Mononuclear cell (primary cell): ENCODE data around the gene ZNF444. TPM values are rescaled to one million over a fixed set of nuclear protein-coding genes. Genes with fewer than 3 reads are reported as not detected.
"Not testable (repeated sequence)": the region's sequence is repeated elsewhere in the genome, so short reads cannot be mapped to it uniquely, and the experiment has no call there.

Experiments used
- H3K27me3 ChIP-seq: 2 replicates; pipeline ENCODE4 v1.6.0; 2011; ENCODE audit warnings: low read length, control low read depth; ENCODE audit not compliant: insufficient read depth
- H3K4me1 ChIP-seq: 2 replicates; pipeline ENCODE4 v1.5.1; 2011; ENCODE audit warnings: mild to moderate bottlenecking, low read length, control low read depth; ENCODE audit not compliant: insufficient read depth
- H3K4me3 ChIP-seq: 2 replicates; pipeline ENCODE4 v1.5.1; 2011; ENCODE audit warnings: mild to moderate bottlenecking, low read length, moderate library complexity
- H3K9me3 ChIP-seq: 2 replicates; pipeline ENCODE4 v1.5.1; 2011; ENCODE audit warnings: low read depth, mild to moderate bottlenecking, control low read depth, low read length
- total RNA-seq: library from RNA; depleted of rRNA; stranded (reverse); fragments of >200 nt; gene quantifications from one replicate; pipeline ENCODE4 v1.2.3, GENCODE V29; 2012

Gene ZNF444
- total RNA-seq, result 4.1 TPM

DNA sequence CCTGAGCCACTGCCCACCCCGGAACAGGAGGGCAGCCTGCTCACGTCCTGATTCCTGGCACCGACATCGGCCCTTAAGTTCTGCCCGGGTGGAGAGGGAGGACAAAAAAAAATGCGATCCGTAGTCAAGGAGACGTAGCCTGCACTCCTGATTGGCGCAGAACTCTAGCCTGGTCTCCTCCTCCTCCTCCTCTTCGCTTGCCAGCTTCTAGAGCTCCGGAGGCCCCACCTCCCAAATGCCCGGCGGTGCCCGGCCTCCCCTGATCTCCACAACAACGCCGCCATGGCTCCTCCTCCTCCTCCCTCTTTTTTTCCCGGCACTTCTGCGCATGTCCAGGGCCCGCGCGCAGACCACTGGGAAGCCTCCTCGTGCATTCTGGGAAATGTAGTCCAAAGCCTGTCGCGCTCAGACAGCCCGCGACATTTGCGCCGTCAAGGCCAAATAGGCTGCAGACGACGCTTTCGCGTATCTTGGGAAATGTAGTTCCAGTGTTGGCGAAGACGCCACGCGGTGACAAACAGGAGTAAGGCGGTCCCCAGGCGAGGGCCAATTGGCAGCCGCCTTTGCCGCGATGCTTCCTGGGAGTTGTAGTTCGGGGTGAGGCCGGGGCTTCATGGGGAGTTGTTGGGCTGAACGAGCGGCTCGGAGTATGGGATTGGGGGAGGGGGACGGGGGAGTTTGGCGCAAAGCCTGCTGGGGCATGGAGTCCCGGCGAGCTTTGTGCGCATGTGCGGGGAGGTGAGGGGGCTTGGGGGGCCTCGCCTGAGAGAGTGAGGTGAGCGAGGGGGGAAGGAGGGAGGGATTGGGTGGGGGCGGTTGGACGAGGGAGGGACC lies at the start of gene ZNF444:
TSS of gene ZNF444 (plus strand) at position 705 of the 834 bp plus-strand sequence. CDS start 5,625 bp downstream, outside the sequence.
- Histone ChIP-seq H3K9me3 (no peaks in the 10 kb centered on the region), H3K4me3 (peak within 1 kb of the TSS; percentile 55), H3K27me3 (no peaks in the 10 kb centered on the region), H3K4me1 (peaks cover 43% of the 10 kb centered on the region)

DNA sequence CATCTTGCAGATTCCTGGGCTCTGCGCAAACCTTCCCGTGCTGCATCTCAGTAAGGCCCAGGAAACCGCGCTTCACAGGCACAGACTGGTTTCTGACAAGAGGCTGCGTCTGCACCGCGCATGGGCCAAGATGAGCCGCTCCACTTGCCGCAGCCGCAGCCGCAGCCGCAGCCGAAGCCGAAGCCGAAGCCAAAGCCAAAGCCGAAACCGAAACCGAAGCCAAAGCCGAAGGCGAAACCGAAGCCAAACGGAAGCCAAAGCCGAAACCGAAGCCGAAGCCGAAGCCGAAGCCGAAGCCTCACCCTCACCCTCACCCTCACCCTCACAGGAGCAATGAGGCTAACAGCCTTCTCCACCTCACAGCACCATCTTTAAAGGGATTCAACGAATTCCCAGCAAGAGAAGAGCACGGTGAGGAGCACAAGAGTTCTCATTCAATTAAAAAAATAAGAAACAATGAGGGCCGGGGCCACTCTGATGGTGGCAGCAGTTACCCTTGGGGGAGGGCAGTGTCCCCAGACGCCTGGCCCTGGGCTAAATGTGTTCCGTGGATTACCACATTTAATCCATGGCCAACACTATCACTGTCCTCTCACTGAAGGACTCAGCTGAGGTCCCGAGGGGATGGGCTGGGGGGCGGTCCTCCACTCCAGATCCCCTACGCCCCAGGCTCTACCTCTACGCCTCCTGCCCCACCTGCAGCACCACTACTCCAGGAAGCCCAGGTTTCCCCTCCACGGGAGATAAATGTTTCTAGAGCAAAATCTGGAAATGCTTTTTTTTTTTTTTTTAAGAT lies 49.1 kb upstream of the ZNF444 start:
- no peak overlapping the region for H3K4me3 ChIP-seq
- H3K4me1 ChIP-seq, result no peaks in the 10 kb centered on the region
- H3K9me3 ChIP-seq, result no peaks in the 10 kb centered on the region
- H3K27me3 ChIP-seq, result no peaks in the 10 kb centered on the region

DNA sequence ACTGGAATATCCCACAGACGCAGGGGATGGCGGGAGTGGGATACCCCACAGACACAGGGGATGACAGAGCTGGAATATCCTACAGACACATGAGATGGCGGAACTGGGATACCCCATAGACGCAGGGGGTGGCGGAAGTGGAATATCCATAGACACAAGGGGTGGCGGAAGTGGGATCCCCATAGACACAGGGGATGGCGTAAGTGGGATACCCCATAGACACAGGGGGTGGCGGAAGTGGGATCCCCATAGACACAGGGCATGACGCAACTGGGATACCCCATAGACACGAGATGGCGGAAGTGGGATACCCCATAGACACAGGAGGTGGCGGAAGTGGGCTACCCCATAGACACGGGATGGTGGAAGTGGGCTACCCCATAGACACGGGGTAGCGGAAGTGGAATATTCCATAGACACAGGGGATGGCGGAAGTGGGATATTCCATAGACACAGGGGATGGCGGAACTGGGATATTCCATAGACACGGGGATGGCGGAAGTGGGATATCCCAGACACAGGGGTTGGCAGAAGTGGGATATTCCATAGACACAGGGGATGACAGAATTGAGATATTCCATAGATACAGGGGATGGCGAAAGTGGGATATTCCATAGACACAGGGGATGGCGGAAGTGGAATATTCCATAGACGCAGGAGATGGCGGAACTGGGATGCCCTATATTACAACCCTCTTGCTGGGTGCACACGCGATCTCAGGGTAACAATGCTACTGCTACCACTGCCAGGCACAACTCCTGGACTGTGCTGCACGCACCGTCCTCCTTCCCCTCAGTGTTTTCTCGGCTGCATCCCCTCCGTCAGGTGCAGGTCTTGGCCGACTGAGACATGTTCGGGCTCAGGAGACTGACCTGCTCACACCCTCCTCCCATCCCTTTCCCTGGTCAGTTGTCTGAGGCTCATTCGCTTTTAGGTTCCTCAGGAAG lies 48.1 kb upstream of the ZNF444 start:
- no peaks in the 10 kb centered on the region for H3K4me1 ChIP-seq
- no peaks in the 10 kb centered on the region for H3K27me3 ChIP-seq
- no peaks in the 10 kb centered on the region for H3K9me3 ChIP-seq
- no peak overlapping the region for H3K4me3 ChIP-seq

DNA sequence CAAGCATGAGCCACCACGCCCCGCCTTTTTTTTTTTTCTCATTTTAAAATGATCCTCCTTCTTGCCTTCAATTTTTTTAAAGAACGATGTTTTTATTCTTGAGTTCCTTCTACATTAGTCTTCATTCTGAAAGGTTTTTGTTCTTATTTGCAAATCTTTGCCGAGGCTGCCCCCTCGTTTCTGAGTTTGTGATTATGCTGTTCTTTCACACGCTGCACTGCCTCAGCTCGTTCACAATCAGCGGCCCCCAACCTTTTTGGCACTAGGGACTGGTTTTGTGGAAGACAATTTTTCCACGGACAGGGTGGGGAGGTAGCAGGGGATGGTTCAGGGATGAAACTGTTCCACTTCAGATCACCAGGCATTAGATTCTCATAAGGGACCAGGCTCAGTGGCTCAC lies 46.6 kb upstream of the ZNF444 start:
- Histone ChIP-seq H3K4me1 (no peaks in the 10 kb centered on the region), H3K4me3 (no peak overlapping the region), H3K27me3 (no peaks in the 10 kb centered on the region), H3K9me3 (no peaks in the 10 kb centered on the region)

DNA sequence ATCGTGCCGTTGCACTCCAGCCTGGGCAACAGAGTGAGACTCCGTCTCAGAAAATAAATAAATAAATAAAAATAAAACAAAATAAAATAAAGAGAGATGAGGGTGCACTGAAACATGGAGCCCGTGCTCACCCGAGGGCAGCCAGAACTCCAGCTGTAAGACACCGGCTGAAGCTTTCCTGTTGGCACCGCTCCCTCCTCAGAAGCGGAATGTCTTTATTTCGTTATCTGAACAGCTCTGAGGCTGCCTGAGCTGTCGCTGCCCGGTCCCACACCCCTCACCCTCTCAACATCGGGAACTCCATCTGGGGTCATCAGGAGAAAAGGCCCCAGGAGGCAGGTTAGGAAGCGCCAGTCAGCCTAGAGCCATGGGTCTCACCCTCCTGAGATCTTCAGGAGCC lies 44.4 kb upstream of the ZNF444 start:
- no peaks in the 10 kb centered on the region for H3K9me3 ChIP-seq

DNA sequence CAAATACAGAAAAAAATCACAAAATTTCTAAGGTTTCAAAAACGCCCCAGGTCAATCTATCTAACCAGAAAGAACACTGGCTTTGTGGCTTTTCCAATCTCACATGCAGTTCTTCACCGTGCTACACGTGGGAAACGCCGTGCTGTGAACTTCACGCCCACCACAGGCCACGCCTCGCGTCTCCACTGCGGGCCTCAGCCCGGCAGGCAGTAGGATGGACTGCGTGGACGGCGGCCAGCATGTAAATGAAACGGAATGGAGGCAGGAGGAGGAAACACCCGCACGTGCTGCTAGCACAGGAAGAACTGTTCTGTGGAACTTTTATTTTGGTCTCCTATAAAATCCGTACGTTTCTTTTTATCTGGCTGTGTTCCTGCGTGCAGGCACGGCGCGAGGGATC lies 43.8 kb upstream of the ZNF444 start:
- H3K4me1 ChIP-seq, result no peaks in the 10 kb centered on the region
- H3K27me3 ChIP-seq, result no peaks in the 10 kb centered on the region
- no peaks in the 10 kb centered on the region for H3K9me3 ChIP-seq
- no peak overlapping the region for H3K4me3 ChIP-seq

More for the DNA sequence above, 44.4 kb upstream of the ZNF444 start:
- H3K4me1 ChIP-seq, result no peaks in the 10 kb centered on the region
- no peak overlapping the region for H3K4me3 ChIP-seq
- H3K27me3 ChIP-seq, result no peaks in the 10 kb centered on the region

DNA sequence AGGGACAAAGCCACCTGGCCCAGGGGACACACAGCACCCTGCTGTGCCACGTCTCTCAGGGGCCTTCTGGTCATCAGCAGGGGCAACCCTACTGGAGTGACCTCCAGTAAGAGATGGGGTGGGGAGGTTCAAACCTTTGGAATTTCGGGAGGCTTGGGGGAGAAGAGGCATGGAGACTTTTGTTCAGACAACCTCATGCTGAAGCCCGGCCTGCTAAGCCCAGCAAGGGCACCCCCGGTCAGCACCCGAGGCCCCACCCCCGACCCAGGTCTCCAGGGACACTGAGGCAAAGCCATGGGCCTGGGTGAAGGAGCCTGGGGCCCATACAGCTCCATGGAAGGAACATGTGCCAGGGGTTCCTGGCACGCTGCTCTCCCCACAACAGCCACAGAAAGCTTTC lies 43.3 kb upstream of the ZNF444 start:
- Histone ChIP-seq H3K4me1 (no peaks in the 10 kb centered on the region), H3K27me3 (no peaks in the 10 kb centered on the region), H3K4me3 (no peak overlapping the region), H3K9me3 (no peaks in the 10 kb centered on the region)

DNA sequence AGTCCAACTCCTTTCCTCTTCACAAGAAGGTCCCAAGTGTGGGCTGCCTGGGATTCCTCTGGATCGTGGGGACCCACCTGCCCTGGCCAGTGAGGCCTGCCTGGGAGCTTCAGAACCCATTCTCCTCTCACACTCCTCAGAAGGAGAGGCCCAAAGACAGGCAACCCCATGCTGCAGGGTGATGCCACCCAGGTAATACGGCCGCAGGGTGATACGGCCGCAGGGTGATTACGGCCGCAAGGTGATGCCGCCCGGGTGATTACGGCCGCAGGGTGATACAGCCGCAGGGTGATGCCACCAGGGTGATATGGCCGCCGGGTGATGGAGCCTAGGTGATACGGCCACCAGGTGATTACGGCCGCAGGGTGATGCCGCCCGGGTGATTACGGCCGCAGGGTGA lies 42.9 kb upstream of the ZNF444 start:
- not testable (repeated sequence) for H3K9me3 ChIP-seq, H3K4me1 ChIP-seq, H3K27me3 ChIP-seq, H3K4me3 ChIP-seq

DNA sequence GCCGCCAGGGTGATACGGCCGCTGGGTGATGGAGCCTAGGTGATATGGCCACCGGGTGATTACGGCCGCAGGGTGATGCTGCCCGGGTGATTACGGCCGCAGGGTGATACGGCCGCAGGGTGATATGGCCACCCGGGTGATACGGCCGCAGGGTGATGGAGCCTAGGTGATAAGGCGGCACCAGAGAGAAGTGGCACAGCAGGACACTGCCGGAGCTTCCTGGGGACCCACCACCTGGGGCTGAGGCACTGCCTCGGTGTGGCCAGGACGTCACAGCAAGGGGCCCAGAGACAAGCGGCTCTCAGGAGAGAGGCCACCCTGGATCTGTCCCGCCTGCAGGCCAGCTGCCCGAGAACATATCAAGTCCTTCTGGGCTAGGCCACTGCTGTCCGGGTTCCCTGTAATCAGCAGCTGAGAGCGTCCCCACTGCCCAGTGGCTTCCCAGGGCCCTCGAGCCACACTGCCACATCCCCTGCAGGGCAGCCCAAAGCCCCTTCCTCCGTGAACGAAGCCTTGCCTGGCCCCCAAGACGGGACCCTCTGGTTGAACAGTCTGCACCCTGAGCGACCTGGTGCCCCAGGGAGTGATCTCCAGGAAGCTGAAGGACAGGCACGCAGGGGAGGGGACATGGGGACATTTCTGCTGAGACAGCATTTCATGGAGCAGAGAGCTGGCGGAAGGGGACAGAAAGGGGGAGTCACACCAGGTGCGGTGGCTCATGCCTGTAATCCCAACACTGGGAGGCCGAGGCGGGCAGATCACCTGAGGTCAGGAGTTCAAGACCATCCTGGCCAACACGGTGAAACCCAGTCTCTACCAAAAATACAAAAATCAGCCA lies 42.1 kb upstream of the ZNF444 start:
- Histone ChIP-seq H3K9me3 (no peaks in the 10 kb centered on the region), H3K4me3 (no peak overlapping the region), H3K27me3 (no peaks in the 10 kb centered on the region), H3K4me1 (no peaks in the 10 kb centered on the region)

DNA sequence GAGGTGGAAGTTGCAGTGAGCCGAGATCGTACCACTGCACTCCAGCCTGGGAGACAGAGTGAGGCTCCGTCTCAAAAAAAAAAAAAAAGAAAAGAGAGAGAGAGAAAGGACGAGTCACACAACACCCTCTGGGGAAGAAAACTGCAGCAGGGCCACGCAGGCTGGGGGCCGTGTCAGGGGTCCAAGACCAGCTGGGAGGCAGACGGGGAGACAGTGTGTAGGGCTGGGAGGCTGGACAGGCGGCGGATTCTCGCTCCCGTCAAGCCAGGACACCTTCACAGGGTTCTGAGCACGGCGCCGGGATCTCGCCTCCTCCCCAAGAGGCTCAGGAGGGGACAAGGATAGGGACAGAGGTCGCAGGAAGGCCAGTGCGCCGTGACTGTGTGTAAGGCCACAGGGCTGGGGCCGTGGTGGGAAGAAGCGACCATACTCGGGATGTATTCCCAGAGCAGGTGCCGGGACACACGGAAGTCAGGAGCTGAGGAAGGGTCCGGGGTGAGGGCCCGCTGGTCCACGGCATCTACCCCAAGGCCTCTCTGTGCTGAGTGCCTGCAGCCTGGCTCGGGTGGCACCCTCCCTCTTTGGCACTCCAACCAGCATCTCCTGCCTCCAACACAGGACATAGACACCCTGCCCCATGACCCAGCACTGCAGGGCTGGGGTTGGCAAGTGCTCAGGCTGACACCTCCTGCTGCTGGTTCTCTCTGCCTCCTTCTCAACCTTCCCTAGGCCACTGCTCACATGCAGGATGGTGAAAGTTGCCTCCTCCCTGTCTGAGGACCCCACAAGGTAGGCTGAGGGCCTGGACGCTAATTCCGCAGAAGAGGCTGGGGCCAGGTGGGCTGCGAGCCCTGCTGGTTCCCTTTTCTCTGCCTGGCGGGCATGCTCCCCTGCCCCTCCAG lies 41.2 kb upstream of the ZNF444 start:
- H3K4me1 ChIP-seq, result no peaks in the 10 kb centered on the region
- no peak overlapping the region for H3K4me3 ChIP-seq
- H3K9me3 ChIP-seq, result no peaks in the 10 kb centered on the region
- H3K27me3 ChIP-seq, result no peaks in the 10 kb centered on the region

DNA sequence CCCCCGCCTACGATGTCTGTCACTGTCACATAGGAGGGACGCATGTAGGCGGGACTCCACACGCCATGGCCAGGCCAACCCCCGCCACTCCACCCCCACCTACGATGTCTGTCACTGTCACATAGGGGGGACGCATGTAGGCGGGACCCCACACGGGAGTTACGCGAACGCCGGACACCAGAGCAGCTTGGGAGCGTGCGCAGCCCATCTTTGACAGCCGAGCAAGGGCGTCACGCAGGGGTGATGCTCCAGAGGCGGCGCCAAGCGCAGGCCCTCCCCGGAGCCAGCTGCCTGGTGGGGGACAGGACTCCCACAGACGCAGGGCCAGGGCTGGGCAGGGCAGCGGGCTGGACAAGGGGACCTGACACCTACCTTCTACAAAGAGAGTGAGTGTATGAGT lies 40.0 kb upstream of the ZNF444 start:
- Histone ChIP-seq H3K4me1 (peaks cover 9% of the 10 kb centered on the region), H3K4me3 (no peak overlapping the region), H3K9me3 (no peaks in the 10 kb centered on the region), H3K27me3 (no peaks in the 10 kb centered on the region)

DNA sequence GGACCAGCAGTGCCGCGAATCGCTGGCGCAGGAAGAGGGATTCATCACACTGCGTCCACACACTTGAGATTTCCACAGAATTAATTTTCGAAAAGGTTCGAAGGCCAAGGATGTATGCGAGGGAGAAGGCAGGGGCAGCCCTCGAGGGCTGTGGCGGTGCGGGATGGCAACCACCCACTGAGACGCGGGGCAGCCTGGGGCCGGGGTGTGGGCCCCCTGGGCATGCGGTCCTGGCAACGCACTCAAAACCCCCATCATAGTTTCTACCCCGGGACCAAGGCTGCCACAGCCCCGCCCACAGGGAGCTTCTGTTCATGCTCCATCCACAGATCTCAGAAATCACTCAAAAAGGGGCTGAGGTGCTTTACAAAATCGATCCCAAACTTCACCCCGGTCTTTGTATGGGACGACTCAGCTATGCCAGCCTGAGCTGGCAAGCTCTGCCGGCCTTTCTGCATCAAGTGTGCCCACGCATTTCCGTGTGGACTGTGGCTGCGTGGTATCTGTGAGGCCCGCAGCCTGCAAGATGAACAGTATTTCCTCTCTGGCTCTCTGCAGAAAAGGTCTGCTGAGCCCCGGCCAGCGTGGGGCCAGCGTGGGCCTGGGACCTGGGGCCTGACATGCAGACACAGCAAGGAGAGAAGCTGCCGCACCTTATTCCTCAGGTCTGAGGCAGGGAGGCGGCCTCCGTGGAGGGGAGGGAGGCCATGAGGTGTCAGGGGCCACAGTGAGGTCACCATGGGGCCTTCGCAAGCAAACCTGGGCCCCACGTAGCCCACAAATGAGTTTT lies 39.1 kb upstream of the ZNF444 start:
- Histone ChIP-seq H3K4me1 (peaks cover 18% of the 10 kb centered on the region), H3K27me3 (no peaks in the 10 kb centered on the region), H3K9me3 (no peaks in the 10 kb centered on the region), H3K4me3 (no peak overlapping the region)
